Skin of body (tissue), 2 donors: ENCODE measurements around the gene FARP1. TPM values are rescaled to one million over a fixed set of nuclear protein-coding genes. Genes with fewer than 3 reads are reported as not detected.

Source experiments
- DNase-seq: peaks from one replicate; lab custom pipeline; 2025; lab: John Stamatoyannopoulos, UW
- total RNA-seq: library from RNA; depleted of rRNA; stranded (reverse); fragments of >200 nt; gene quantifications from one replicate; pipeline ENCODE4 v1.2.3, GENCODE V29; 2014

FARP1 gene
- total RNA-seq, 1 donor from 2014 or later: 65.3 TPM

- DNase-seq: no peak
Observed at GRCh38 chr13:98456413-98456845, 313.5 kb downstream of the FARP1 start.

- DNase-seq: no peak
Observed at GRCh38 chr13:98457053-98457452, 314.2 kb downstream of the FARP1 start.

- no peak for DNase-seq
Observed at GRCh38 chr13:98458431-98458830, 315.5 kb downstream of the FARP1 start.

GRCh38 chr13:98459171-98459681, 316.3 kb downstream of the FARP1 start:
- DNase-seq: no peak

GRCh38 chr13:98459721-98460370, 317.0 kb downstream of the FARP1 start:
- DNase-seq: no peak

- DNase-seq: no peak
Observed at GRCh38 chr13:98460516-98460915, 317.6 kb downstream of the FARP1 start.

GRCh38 chr13:98461486-98462240, 318.8 kb downstream of the FARP1 start:
- no peak for DNase-seq

GRCh38 chr13:98462241-98462882, 319.5 kb downstream of the FARP1 start:
- DNase-seq: no peak

GRCh38 chr13:98462946-98463345, 320.1 kb downstream of the FARP1 start:
- DNase-seq: no peak

- DNase-seq: no peak
Observed at GRCh38 chr13:98466634-98467236, 323.8 kb downstream of the FARP1 start.

- DNase-seq: no peak
Observed at GRCh38 chr13:98467263-98467985, 324.5 kb downstream of the FARP1 start.

GRCh38 chr13:98468361-98468760, 325.5 kb downstream of the FARP1 start:
- no peak for DNase-seq

- DNase-seq: no peak
Observed at GRCh38 chr13:98468929-98469328, 326.0 kb downstream of the FARP1 start.

GRCh38 chr13:98470920-98471319, 328.0 kb downstream of the FARP1 start:
- no peak for DNase-seq

- no peak for DNase-seq
Observed at GRCh38 chr13:98471934-98472333, 329.0 kb downstream of the FARP1 start.

GRCh38 chr13:98473135-98473787, 330.4 kb downstream of the FARP1 start:
- DNase-seq: no peak

- no peak for DNase-seq
Observed at GRCh38 chr13:98473788-98474144, 330.9 kb downstream of the FARP1 start.

GRCh38 chr13:98474292-98474691, 331.4 kb downstream of the FARP1 start:
- DNase-seq: no peak

GRCh38 chr13:98474761-98475160, 331.9 kb downstream of the FARP1 start:
- no peak for DNase-seq

GRCh38 chr13:98475522-98475921, 332.6 kb downstream of the FARP1 start:
- DNase-seq: no peak

- no peak for DNase-seq
Observed at GRCh38 chr13:98476106-98476505, 333.2 kb downstream of the FARP1 start.
